MM.1S (cell line): Measurements from ENCODE around the gene ZNF592.

ENCODE experiments used
- CTCF ChIP-seq: fragments of 300-600 bp; sonication (generic); IDR thresholded peaks from 2 replicates; pipeline ENCODE4 v1.5.1; 2016; ENCODE audit warnings: antibody characterized with exemption, low read length, mixed read lengths
- EZH2 ChIP-seq: fragments of 300-600 bp; sonication (generic); optimal IDR thresholded peaks from 2 replicates; pipeline ENCODE3; 2017; ENCODE audit warnings: low read depth, mild to moderate bottlenecking, antibody characterized with exemption, low read length, mixed read lengths

- peak; percentile 15; the same call in 1 of the 2 replicates for TF ChIP-seq CTCF
- no peak for TF ChIP-seq EZH2
Observed at GRCh38 chr15:84747416-84748273, 747 bp upstream of the ZNF592 start.
